ENCODE data around the gene KLRF1. TPM values are rescaled to one million over a fixed set of nuclear protein-coding genes. Genes with fewer than 3 reads are reported as not detected.

KLRF1 gene
- total RNA-seq, 1 donor from 2014 or later: not detected

GRCh38 chr12:9843407-9843806, 16.1 kb downstream of the KLRF1 start:
- no peak overlapping the region for H3K27ac Mint-ChIP-seq (ENCODE audit: unreplicated experiment)
- no peak overlapping the region for H3K4me3 Mint-ChIP-seq (ENCODE audit: unreplicated experiment)
- no peaks in the 10 kb centered on the region for H3K36me3 Mint-ChIP-seq (ENCODE audit: low read depth, unreplicated experiment)
- DNase-seq (ENCODE audit: low spot score): no peak
- H3K9me3 Mint-ChIP-seq (ENCODE audit: unreplicated experiment): no peaks in the 10 kb centered on the region
- TF ChIP-seq, protein P1, sequence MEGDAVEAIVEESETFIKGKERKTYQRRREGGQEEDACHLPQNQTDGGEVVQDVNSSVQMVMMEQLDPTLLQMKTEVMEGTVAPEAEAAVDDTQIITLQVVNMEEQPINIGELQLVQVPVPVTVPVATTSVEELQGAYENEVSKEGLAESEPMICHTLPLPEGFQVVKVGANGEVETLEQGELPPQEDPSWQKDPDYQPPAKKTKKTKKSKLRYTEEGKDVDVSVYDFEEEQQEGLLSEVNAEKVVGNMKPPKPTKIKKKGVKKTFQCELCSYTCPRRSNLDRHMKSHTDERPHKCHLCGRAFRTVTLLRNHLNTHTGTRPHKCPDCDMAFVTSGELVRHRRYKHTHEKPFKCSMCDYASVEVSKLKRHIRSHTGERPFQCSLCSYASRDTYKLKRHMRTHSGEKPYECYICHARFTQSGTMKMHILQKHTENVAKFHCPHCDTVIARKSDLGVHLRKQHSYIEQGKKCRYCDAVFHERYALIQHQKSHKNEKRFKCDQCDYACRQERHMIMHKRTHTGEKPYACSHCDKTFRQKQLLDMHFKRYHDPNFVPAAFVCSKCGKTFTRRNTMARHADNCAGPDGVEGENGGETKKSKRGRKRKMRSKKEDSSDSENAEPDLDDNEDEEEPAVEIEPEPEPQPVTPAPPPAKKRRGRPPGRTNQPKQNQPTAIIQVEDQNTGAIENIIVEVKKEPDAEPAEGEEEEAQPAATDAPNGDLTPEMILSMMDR (IDR thresholded peaks at IDR 0.05; ENCODE audit: unreplicated experiment): no peak
- no peaks in the 10 kb centered on the region for H3K4me1 Mint-ChIP-seq (ENCODE audit: unreplicated experiment)
- H3K27me3 Mint-ChIP-seq (ENCODE audit: unreplicated experiment): no peaks in the 10 kb centered on the region

DNA sequence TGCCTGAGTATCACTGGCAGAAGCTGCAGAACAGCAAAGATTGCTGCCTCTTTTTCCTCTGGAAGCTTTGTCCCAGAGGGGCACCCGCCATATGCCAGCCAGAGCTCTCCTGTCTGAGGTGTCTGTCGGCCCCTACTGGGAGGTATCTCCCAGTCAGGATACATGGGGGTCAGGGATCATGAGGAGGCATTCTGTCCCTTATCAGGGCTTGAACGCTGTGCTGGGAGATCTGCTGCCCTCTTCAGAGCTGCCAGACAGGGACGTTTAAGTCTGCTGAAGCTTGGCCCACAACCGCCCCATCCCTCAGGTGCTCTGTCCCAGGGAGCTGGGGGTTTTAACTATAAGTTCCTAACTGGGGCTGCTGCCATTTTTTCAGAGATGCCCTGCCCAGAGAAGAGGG, 21.6 kb downstream of the KLRF1 start:
- no peaks in the 10 kb centered on the region for H3K27me3 Mint-ChIP-seq (ENCODE audit: unreplicated experiment)
- H3K9me3 Mint-ChIP-seq (ENCODE audit: unreplicated experiment): no peaks in the 10 kb centered on the region
- no peak overlapping the region for H3K4me3 Mint-ChIP-seq (ENCODE audit: unreplicated experiment)
- no peak for DNase-seq (ENCODE audit: low spot score)
- H3K4me1 Mint-ChIP-seq (ENCODE audit: unreplicated experiment): no peaks in the 10 kb centered on the region
- H3K36me3 Mint-ChIP-seq (ENCODE audit: low read depth, unreplicated experiment): no peaks in the 10 kb centered on the region
- TF ChIP-seq, protein P1 (IDR thresholded peaks at IDR 0.05; ENCODE audit: unreplicated experiment): no peak
- H3K27ac Mint-ChIP-seq (ENCODE audit: unreplicated experiment): no peak overlapping the region

GRCh38 chr12:9851050-9851449, 23.8 kb downstream of the KLRF1 start:
- Mint-ChIP-seq H3K9me3 (ENCODE audit: unreplicated experiment) (no peaks in the 10 kb centered on the region), H3K4me3 (ENCODE audit: unreplicated experiment) (no peak overlapping the region), H3K4me1 (ENCODE audit: unreplicated experiment) (no peaks in the 10 kb centered on the region), H3K27ac (ENCODE audit: unreplicated experiment) (no peak overlapping the region), H3K36me3 (ENCODE audit: low read depth, unreplicated experiment) (no peaks in the 10 kb centered on the region), H3K27me3 (ENCODE audit: unreplicated experiment) (no peaks in the 10 kb centered on the region)
- TF ChIP-seq, protein P1 (IDR thresholded peaks at IDR 0.05; ENCODE audit: unreplicated experiment): no peak
- DNase-seq (ENCODE audit: low spot score): no peak

DNA sequence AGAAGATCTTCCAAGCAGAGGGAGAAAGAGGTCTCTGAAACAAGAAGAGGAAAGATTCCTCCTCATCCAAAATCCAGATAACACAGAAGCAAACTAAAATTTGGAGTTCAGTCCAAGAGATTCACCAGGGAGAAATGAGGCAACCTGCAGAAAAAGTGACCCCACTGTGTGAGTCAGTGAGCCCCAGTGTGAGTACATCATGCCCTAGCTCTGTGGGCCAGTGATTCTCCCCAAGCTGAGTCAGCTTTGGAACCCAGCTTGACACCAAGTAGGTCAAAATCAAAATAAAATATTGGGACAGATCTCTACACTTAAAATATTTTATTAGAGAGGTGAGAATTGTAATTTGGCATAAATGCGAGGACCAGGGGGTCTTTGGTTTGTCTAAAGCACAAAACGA, 24.6 kb downstream of the KLRF1 start:
- Mint-ChIP-seq H3K9me3 (ENCODE audit: unreplicated experiment) (no peaks in the 10 kb centered on the region), H3K27me3 (ENCODE audit: unreplicated experiment) (no peaks in the 10 kb centered on the region), H3K4me3 (ENCODE audit: unreplicated experiment) (no peak overlapping the region), H3K4me1 (ENCODE audit: unreplicated experiment) (no peaks in the 10 kb centered on the region), H3K36me3 (ENCODE audit: low read depth, unreplicated experiment) (no peaks in the 10 kb centered on the region), H3K27ac (ENCODE audit: unreplicated experiment) (no peak overlapping the region)
- DNase-seq (ENCODE audit: low spot score): no peak
- TF ChIP-seq, protein P1 (IDR thresholded peaks at IDR 0.05; ENCODE audit: unreplicated experiment): no peak

- H3K27me3 Mint-ChIP-seq (ENCODE audit: unreplicated experiment): no peaks in the 10 kb centered on the region
- no peaks in the 10 kb centered on the region for H3K36me3 Mint-ChIP-seq (ENCODE audit: low read depth, unreplicated experiment)
- TF ChIP-seq, protein P1 (IDR thresholded peaks at IDR 0.05; ENCODE audit: unreplicated experiment): no peak
- H3K9me3 Mint-ChIP-seq (ENCODE audit: unreplicated experiment): no peaks in the 10 kb centered on the region
- no peak for DNase-seq (ENCODE audit: low spot score)
- H3K27ac Mint-ChIP-seq (ENCODE audit: unreplicated experiment): no peak overlapping the region
- no peak overlapping the region for H3K4me3 Mint-ChIP-seq (ENCODE audit: unreplicated experiment)
- no peaks in the 10 kb centered on the region for H3K4me1 Mint-ChIP-seq (ENCODE audit: unreplicated experiment)
Measured at GRCh38 chr12:9856151-9856550, 28.9 kb downstream of the KLRF1 start.
